SK-N-MC (cell line): Measurements from ENCODE around the gene SLC15A2.

Experiments
- DNase-seq: peaks from one replicate; pipeline ENCODE4 v3.0.0-alpha.2; 2011; ENCODE audit warnings: low read depth, low spot score
- H3K27ac ChIP-seq: fragments of 200-600 bp; sonication (generic); 2 replicates; pipeline ENCODE4 v1.5.1; 2016; ENCODE audit warnings: mixed run types
- H3K36me3 ChIP-seq: fragments of 200-600 bp; sonication (generic); 2 replicates; pipeline ENCODE4 v1.6.1; 2017; ENCODE audit warnings: antibody characterized with exemption, low read length, mixed read lengths; ENCODE audit not compliant: insufficient read depth
- H3K4me3 ChIP-seq: fragments of 200-600 bp; sonication (generic); 2 replicates; pipeline ENCODE4 v1.5.1; 2016
- H3K9ac ChIP-seq: fragments of 200-600 bp; sonication (generic); 2 replicates; pipeline ENCODE4 v1.8.0; 2017; ENCODE audit warnings: mixed run types, mixed read lengths; ENCODE audit not compliant: insufficient read length
- H3K9me3 ChIP-seq: fragments of 200-600 bp; sonication (generic); 2 replicates; pipeline ENCODE4 v1.6.1; 2017; ENCODE audit warnings: low read depth, mild to moderate bottlenecking, antibody characterized with exemption, low read length, moderate library complexity, mixed read lengths
- EZH2 ChIP-seq: fragments of 200-600 bp; sonication (generic); IDR thresholded peaks from one replicate; pipeline ENCODE4 v1.6.1; 2017; ENCODE audit warnings: antibody characterized with exemption
- FOXP2 ChIP-seq: optimal IDR thresholded peaks from 2 replicates; pipeline ENCODE3; 2011; ENCODE audit warnings: mild to moderate bottlenecking, moderate library complexity; ENCODE audit not compliant: insufficient read depth; ENCODE audit errors: extremely low read length, control extremely low read depth
- POLR2AphosphoS5 ChIP-seq: IDR thresholded peaks from 2 replicates; pipeline ENCODE4 v1.6.1; 2012; ENCODE audit warnings: mild to moderate bottlenecking, low read depth, low read length, borderline replicate concordance

The SLC15A2 gene

DNA sequence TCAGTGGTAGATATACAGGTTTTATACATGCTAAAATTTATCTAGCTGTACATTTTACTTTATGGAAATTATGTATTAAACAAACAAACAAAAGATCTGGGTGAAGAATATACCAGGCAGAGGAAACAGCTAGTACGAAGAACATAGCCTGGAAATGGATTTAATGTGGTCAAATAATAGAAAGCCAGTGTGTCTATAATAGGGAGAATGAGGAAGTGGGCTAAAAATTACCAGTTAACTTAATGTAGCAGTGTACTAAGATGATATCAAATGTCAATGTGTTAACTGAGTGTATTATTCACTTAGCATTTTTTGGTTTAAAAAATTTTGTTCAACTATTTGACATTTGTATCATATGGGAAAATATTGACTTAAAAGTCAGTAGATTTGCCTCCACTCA, 22.8 kb upstream of the SLC15A2 start:
- Histone ChIP-seq H3K9ac (no peak overlapping the region), H3K9me3 (no peaks in the 10 kb centered on the region), H3K27ac (no peak overlapping the region), H3K4me3 (no peak overlapping the region), H3K36me3 (no peaks in the 10 kb centered on the region)
- no peak for DNase-seq
- TF ChIP-seq FOXP2 (no peak), POLR2AphosphoS5 (no peak), EZH2 (no peak)

DNA sequence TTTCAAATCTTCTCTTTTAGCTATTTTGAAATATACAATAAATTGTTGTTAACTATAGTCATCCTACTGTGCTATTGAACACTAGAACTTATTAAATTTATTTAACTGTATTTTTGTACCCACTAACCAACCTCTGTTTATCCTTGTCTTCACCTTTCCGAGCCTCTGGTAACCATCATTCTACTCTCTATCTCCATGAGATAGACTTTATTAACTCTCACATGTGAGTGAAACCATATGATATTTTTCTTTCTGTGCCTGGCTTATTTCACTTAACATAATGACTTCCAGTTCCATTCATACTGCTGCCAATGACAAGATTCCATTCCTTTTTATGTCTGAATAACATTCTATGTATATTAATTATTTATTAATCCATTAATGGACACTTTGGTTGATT, 15.8 kb upstream of the SLC15A2 start:
- DNase-seq: no peak
- TF ChIP-seq FOXP2: no peak
- no peak for TF ChIP-seq POLR2AphosphoS5
- H3K9me3 ChIP-seq: no peaks in the 10 kb centered on the region
- no peaks in the 10 kb centered on the region for H3K36me3 ChIP-seq
- H3K9ac ChIP-seq: no peak overlapping the region
- no peak overlapping the region for H3K4me3 ChIP-seq
- H3K27ac ChIP-seq: no peak overlapping the region

DNA sequence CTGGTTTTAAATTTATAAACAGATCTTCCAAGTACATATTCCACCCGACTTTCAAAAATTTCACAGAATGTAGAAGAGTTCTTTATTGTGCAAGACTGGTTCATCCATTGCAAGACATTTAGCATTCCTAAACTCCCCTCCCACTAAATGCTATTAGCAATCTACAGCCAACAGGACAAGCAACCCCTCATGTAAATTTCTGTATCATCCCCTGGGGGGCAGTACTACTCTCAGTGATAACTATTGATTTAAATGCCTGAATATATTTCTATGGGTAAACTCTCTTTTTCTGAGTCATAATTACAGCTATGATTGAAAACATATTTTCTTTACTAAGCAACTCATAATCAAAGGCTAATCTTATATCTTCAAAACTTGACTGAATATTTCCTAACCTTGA, 10.7 kb upstream of the SLC15A2 start:
- peak; percentile 18 for DNase-seq
- no peak overlapping the region for H3K27ac ChIP-seq
- TF ChIP-seq FOXP2: no peak
- TF ChIP-seq EZH2: no peak
- TF ChIP-seq POLR2AphosphoS5: no peak
- no peaks in the 10 kb centered on the region for H3K36me3 ChIP-seq
- H3K9ac ChIP-seq: no peak overlapping the region
- H3K9me3 ChIP-seq: no peaks in the 10 kb centered on the region
- no peak overlapping the region for H3K4me3 ChIP-seq

DNA sequence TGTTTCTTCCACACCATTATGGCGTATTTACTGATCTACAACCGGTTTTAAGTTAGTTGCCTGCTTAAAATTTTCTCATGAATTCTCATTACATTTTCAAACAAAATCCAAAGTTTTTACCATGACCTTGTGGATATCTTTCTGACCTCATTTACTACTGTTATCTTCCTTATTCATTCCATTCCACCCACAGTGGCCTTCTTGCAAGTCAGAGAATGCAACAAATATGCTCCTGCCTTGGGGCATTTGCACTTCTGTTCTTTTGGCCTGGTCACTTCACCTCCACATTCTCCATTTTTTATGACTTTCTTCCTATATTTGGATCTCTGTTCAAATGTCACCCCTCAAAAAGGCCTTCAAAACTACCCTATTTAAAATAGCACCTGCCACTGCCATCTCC, 8.8 kb upstream of the SLC15A2 start:
- no peak for DNase-seq
- H3K9me3 ChIP-seq: no peaks in the 10 kb centered on the region
- TF ChIP-seq POLR2AphosphoS5: no peak
- no peak for TF ChIP-seq EZH2
- no peak overlapping the region for H3K9ac ChIP-seq
- no peak overlapping the region for H3K27ac ChIP-seq
- no peak overlapping the region for H3K4me3 ChIP-seq
- H3K36me3 ChIP-seq: no peaks in the 10 kb centered on the region

DNA sequence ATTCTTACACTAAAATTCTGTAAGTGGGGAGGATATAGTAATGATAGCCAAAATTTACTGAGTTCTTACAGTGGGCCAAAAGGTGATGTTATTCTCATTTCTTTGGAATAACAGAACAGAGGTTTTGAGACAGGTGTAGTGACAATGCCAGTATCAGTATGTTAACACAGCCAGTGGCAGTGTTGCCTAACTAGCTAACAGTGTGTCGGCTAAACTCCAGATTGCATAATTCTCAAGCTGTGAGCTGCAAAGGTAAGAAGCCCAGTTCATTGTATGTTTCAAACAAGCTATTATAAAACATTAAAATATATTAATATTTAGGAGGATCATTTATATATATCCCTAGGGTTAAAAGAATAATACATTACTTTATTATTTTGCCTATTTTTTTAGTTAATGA, 920 bp downstream of the SLC15A2 start:
- H3K36me3 ChIP-seq: no peaks in the 10 kb centered on the region
- H3K9ac ChIP-seq: no peak overlapping the region
- H3K27ac ChIP-seq: peak overlapping the region; percentile 16; the same call in 1 of the 2 replicates
- DNase-seq: no peak
- no peak overlapping the region; the same call in 1 of the 2 replicates for H3K4me3 ChIP-seq
- H3K9me3 ChIP-seq: no peaks in the 10 kb centered on the region
- no peak for TF ChIP-seq FOXP2

DNA sequence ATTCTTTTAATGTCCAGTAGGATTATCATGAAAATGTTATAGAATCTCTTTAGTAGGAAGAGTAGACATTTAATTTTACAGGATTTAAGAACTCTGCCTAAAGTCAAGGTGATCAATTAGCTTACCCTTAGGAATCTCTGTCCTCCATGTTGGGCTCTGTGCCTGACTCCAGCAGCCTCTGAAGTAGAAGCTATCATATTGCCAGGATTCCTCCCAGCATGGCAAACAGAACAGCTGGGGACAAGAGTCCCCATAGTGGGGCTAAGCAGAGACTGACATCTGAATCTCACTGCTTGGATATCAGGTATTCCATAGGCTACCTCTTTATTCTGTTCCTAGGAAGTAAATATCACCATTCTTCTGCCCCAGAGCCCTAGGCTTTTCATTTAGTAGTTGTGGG, 1.5 kb downstream of the SLC15A2 start:
- Histone ChIP-seq H3K9ac (no peak overlapping the region), H3K4me3 (no peak overlapping the region), H3K9me3 (no peaks in the 10 kb centered on the region), H3K36me3 (no peaks in the 10 kb centered on the region), H3K27ac (no peak overlapping the region)
- TF ChIP-seq FOXP2 (no peak), POLR2AphosphoS5 (no peak)
- DNase-seq: no peak

DNA sequence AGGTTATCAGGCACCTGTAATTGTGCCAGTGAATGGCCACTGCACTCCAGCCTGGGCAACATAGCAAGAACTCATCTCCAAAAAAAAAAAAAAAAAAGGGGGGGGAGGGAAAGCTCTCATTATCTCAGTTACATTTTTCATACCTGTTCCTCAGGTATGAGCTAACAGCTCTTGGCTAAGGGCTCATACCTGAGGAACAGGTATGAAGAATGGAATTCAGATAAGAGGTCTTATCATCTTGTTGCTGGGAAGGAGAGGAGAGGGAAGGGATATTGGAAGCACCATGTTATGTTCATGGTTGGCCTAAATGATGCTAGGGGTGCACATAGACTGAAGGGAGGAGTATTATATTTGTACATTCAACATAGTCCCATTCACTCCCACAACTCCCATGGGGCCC, 2.6 kb downstream of the SLC15A2 start:
- H3K4me3 ChIP-seq: no peak overlapping the region
- no peak for DNase-seq
- TF ChIP-seq EZH2 (no peak), FOXP2 (no peak), POLR2AphosphoS5 (no peak)
- no peak overlapping the region for H3K9ac ChIP-seq
- H3K36me3 ChIP-seq: no peaks in the 10 kb centered on the region
- no peaks in the 10 kb centered on the region for H3K9me3 ChIP-seq
- H3K27ac ChIP-seq: no peak overlapping the region

DNA sequence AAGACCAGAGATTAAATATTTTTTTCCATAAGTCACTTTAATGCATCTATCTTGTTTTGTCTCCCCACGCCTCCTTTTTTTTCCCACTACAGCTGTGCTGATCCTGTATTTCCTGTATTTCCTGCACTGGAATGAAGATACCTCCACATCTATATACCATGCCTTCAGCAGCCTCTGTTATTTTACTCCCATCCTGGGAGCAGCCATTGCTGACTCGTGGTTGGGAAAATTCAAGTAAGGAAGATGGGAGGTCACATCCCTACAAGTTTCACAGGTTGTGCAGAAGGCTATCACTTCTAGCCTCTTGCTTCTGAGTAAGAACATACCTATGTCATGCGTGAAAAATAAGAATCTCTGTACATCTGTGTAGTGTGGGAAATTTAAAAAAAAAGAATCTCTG, 3.1 kb downstream of the SLC15A2 start:
- Histone ChIP-seq H3K4me3 (no peak overlapping the region), H3K9me3 (no peaks in the 10 kb centered on the region), H3K27ac (no peak overlapping the region), H3K36me3 (no peaks in the 10 kb centered on the region), H3K9ac (no peak overlapping the region)
- no peak for DNase-seq
- no peak for TF ChIP-seq FOXP2
- TF ChIP-seq EZH2: no peak
- no peak for TF ChIP-seq POLR2AphosphoS5

DNA sequence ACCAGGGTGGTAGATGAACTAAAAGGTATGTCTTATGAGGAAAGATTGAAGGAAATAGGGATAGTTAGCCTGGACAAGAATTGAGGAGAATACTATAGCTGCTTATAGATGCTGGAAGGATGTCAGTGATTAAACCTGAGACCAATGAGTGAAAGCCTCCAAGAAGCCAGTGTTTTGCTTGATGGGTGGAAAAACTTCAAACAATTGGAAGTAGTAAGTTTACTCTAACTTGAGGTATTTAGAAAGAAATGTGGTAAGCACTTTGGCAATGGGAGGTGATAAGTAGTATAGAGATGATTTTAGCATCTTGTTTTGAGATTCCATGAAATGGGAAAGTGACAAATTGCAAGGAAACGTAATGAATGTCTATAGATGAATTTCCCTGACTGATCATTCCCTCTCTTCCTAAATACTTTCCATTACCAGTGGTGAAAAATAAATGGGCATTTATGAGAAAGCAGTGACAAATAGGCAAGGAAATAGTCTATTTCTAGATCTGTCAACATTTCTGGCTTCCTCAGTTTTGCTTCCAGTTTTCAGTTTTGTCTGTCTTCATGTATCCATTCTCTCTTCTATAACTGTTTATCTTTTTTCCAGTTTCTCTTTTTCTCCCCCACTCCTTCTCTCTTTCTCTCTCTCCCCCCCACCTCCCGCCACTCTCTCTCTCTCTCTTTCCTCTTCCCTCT, 19.2 kb downstream of the SLC15A2 start:
- no peak for TF ChIP-seq EZH2
- TF ChIP-seq FOXP2: no peak
- no peak for TF ChIP-seq POLR2AphosphoS5
- no peak for DNase-seq
- no peak overlapping the region for H3K9ac ChIP-seq
- no peak overlapping the region for H3K4me3 ChIP-seq
- no peaks in the 10 kb centered on the region for H3K36me3 ChIP-seq
- H3K9me3 ChIP-seq: no peaks in the 10 kb centered on the region
- H3K27ac ChIP-seq: no peak overlapping the region
